GM21447 (cell line): ENCODE measurements around the gene DYSF.

Experiments
- ATAC-seq: cut with Tn5 transposase; IDR thresholded peaks from one replicate; pipeline ENCODE4 v1.9.1; 2021; ENCODE audit not compliant: unreplicated experiment

The DYSF gene

GRCh38 chr2:71685073-71685848 is 231.9 kb downstream of the DYSF start:
- ATAC-seq: no peak

- no peak for ATAC-seq
Measured at GRCh38 chr2:71685941-71686611, 232.7 kb downstream of the DYSF start.

- ATAC-seq: no peak
Measured at GRCh38 chr2:71686781-71687180, 233.4 kb downstream of the DYSF start.

- no peak for ATAC-seq
Measured at GRCh38 chr2:71687412-71687811, 234.1 kb downstream of the DYSF start.

- ATAC-seq: no peak
Measured at GRCh38 chr2:71688530-71688929, 235.2 kb downstream of the DYSF start.

GRCh38 chr2:71689393-71689792 is 236.0 kb downstream of the DYSF start:
- no peak for ATAC-seq

- ATAC-seq: no peak
Measured at GRCh38 chr2:71689968-71690834, 236.8 kb downstream of the DYSF start.

- ATAC-seq: no peak
Measured at GRCh38 chr2:71690876-71691475, 237.6 kb downstream of the DYSF start.

GRCh38 chr2:71691747-71692441 is 238.5 kb downstream of the DYSF start:
- no peak for ATAC-seq

GRCh38 chr2:71692621-71693277 is 239.4 kb downstream of the DYSF start:
- ATAC-seq: no peak

- no peak for ATAC-seq
Measured at GRCh38 chr2:71693286-71694270, 240.2 kb downstream of the DYSF start.

GRCh38 chr2:71694501-71695234 is 241.3 kb downstream of the DYSF start:
- no peak for ATAC-seq

- ATAC-seq: no peak
Measured at GRCh38 chr2:71695235-71696120, 242.1 kb downstream of the DYSF start.

GRCh38 chr2:71696381-71696780 is 243.0 kb downstream of the DYSF start:
- no peak for ATAC-seq

GRCh38 chr2:71697106-71698004 is 244.0 kb downstream of the DYSF start:
- no peak for ATAC-seq

- ATAC-seq: no peak
Measured at GRCh38 chr2:71699428-71699827, 246.1 kb downstream of the DYSF start.
